GM18873 (cell line): ENCODE data around the gene ARSD.

Experiments used
- ATAC-seq: cut with Tn5 transposase; IDR thresholded peaks from one replicate; pipeline ENCODE4 v1.9.1; 2021; ENCODE audit warnings: mild to moderate bottlenecking, moderate library complexity, moderate number of reproducible peaks; ENCODE audit not compliant: unreplicated experiment, low FRiP score

ARSD gene

GRCh38 chrX:2857566-2857965 is 71.6 kb downstream of the ARSD start:
- ATAC-seq: no peak

GRCh38 chrX:2855761-2856160 is 73.4 kb downstream of the ARSD start:
- ATAC-seq: no peak

- ATAC-seq: no peak
Measured at GRCh38 chrX:2854918-2855317, 74.2 kb downstream of the ARSD start.
